GM12873 (cell line): Measurements from ENCODE around the gene FAM168A.

ENCODE experiments used
- CTCF ChIP-seq: IDR thresholded peaks from 2 replicates; pipeline ENCODE4 v1.5.1; 2012; ENCODE audit warnings: low read depth, mild to moderate bottlenecking, moderate library complexity, low read length, control low read depth; ENCODE audit not compliant: insufficient read depth; ENCODE audit errors: missing control alignments

FAM168A gene

GRCh38 chr11:73413256-73413655 lies 184.7 kb downstream of the FAM168A start:
- TF ChIP-seq CTCF = no peak

- no peak for TF ChIP-seq CTCF
These were observed 185.6 kb downstream of the FAM168A start for GRCh38 chr11:73412308-73412707.

GRCh38 chr11:73411031-73411430 lies 186.9 kb downstream of the FAM168A start:
- no peak for TF ChIP-seq CTCF

GRCh38 chr11:73410627-73411026 lies 187.3 kb downstream of the FAM168A start:
- no peak for TF ChIP-seq CTCF

GRCh38 chr11:73409431-73409830 lies 188.5 kb downstream of the FAM168A start:
- TF ChIP-seq CTCF = no peak

- TF ChIP-seq CTCF = no peak
These were observed 191.3 kb downstream of the FAM168A start for GRCh38 chr11:73406619-73407018.

GRCh38 chr11:73406131-73406530 lies 191.8 kb downstream of the FAM168A start:
- TF ChIP-seq CTCF = no peak

GRCh38 chr11:73405146-73405510 lies 192.8 kb downstream of the FAM168A start:
- no peak for TF ChIP-seq CTCF
